ENCODE data around the gene DMRTB1.

DMRTB1 gene

GRCh38 chr1:53415432-53415831 is 43.8 kb upstream of the DMRTB1 start:
- no peak overlapping the region for H3K27ac ChIP-seq

GRCh38 chr1:53416269-53416813 is 42.9 kb upstream of the DMRTB1 start:
- Histone ChIP-seq H3K4me3 (ENCODE audit: low read depth, low read length) (no peak overlapping the region), H3K9ac (no peak overlapping the region), H3K4me1 (no peaks in the 10 kb centered on the region), H2AFZ (no peak overlapping the region), H3K27ac (no peak overlapping the region), H3K79me2 (no peaks in the 10 kb centered on the region), H3K36me3 (ENCODE audit: control insufficient read depth, insufficient read depth, low read length) (no peaks in the 10 kb centered on the region), H3K27me3 (ENCODE audit: control insufficient read depth, insufficient read depth, low read length) (no peaks in the 10 kb centered on the region), H3K9me3 (ENCODE audit: control insufficient read depth, low read length) (no peaks in the 10 kb centered on the region), H3K4me2 (ENCODE audit: low read length) (no peak overlapping the region)
- no peak for TF ChIP-seq CTCF (IDR thresholded peaks at IDR 0.05)

More at GRCh38 chr1:53415432-53415831, 43.8 kb upstream of the DMRTB1 start:
- Histone ChIP-seq H3K4me3 (ENCODE audit: low read depth, low read length) (no peak overlapping the region), H3K4me2 (ENCODE audit: low read length) (no peak overlapping the region), H3K9me3 (ENCODE audit: control insufficient read depth, low read length) (no peaks in the 10 kb centered on the region), H3K4me1 (no peaks in the 10 kb centered on the region), H3K36me3 (ENCODE audit: control insufficient read depth, insufficient read depth, low read length) (no peaks in the 10 kb centered on the region), H2AFZ (no peak overlapping the region), H3K27me3 (ENCODE audit: control insufficient read depth, insufficient read depth, low read length) (no peaks in the 10 kb centered on the region), H3K79me2 (no peaks in the 10 kb centered on the region), H3K9ac (no peak overlapping the region)
- no peak for TF ChIP-seq CTCF (IDR thresholded peaks at IDR 0.05)

- H3K36me3 ChIP-seq (ENCODE audit: control insufficient read depth, insufficient read depth, low read length) = no peaks in the 10 kb centered on the region
- H3K4me2 ChIP-seq (ENCODE audit: low read length) = no peak overlapping the region
- no peaks in the 10 kb centered on the region for H3K79me2 ChIP-seq
- H3K4me3 ChIP-seq (ENCODE audit: low read depth, low read length) = no peak overlapping the region
- TF ChIP-seq CTCF (IDR thresholded peaks at IDR 0.05) = no peak
- no peaks in the 10 kb centered on the region for H3K9me3 ChIP-seq (ENCODE audit: control insufficient read depth, low read length)
- H3K9ac ChIP-seq = no peak overlapping the region
- no peak overlapping the region for H3K27ac ChIP-seq
- no peak overlapping the region for H2AFZ ChIP-seq
- H3K4me1 ChIP-seq = no peaks in the 10 kb centered on the region
- no peaks in the 10 kb centered on the region for H3K27me3 ChIP-seq (ENCODE audit: control insufficient read depth, insufficient read depth, low read length)
Measured at GRCh38 chr1:53417074-53417511, 42.1 kb upstream of the DMRTB1 start.

GRCh38 chr1:53419034-53419433 is 40.2 kb upstream of the DMRTB1 start:
- Histone ChIP-seq H3K4me3 (ENCODE audit: low read depth, low read length) (no peak overlapping the region), H3K36me3 (ENCODE audit: control insufficient read depth, insufficient read depth, low read length) (no peaks in the 10 kb centered on the region), H3K4me1 (no peaks in the 10 kb centered on the region), H3K79me2 (no peaks in the 10 kb centered on the region), H3K27ac (no peak overlapping the region), H3K9ac (no peak overlapping the region), H3K27me3 (ENCODE audit: control insufficient read depth, insufficient read depth, low read length) (no peaks in the 10 kb centered on the region), H3K9me3 (ENCODE audit: control insufficient read depth, low read length) (no peaks in the 10 kb centered on the region), H3K4me2 (ENCODE audit: low read length) (no peak overlapping the region), H2AFZ (no peak overlapping the region)
- TF ChIP-seq CTCF (IDR thresholded peaks at IDR 0.05) = no peak

GRCh38 chr1:53420341-53420740 is 38.9 kb upstream of the DMRTB1 start:
- Histone ChIP-seq H3K36me3 (ENCODE audit: control insufficient read depth, insufficient read depth, low read length) (no peaks in the 10 kb centered on the region), H3K4me3 (ENCODE audit: low read depth, low read length) (no peak overlapping the region), H3K27me3 (ENCODE audit: control insufficient read depth, insufficient read depth, low read length) (no peaks in the 10 kb centered on the region), H3K4me1 (no peaks in the 10 kb centered on the region), H2AFZ (no peak overlapping the region), H3K79me2 (no peaks in the 10 kb centered on the region), H3K4me2 (ENCODE audit: low read length) (no peak overlapping the region), H3K27ac (no peak overlapping the region), H3K9ac (no peak overlapping the region), H3K9me3 (ENCODE audit: control insufficient read depth, low read length) (no peaks in the 10 kb centered on the region)
- no peak for TF ChIP-seq CTCF (IDR thresholded peaks at IDR 0.05)

All from parathyroid adenoma (tissue), 2 donors.